ENCODE results near the gene KIAA1549. TPM values are rescaled to one million over a fixed set of nuclear protein-coding genes. Genes with fewer than 3 reads are reported as not detected.

The KIAA1549 gene
- total RNA-seq, 4 donors from 2014 or later: 0.83 to 2.1 (median 1.5) TPM

DNA sequence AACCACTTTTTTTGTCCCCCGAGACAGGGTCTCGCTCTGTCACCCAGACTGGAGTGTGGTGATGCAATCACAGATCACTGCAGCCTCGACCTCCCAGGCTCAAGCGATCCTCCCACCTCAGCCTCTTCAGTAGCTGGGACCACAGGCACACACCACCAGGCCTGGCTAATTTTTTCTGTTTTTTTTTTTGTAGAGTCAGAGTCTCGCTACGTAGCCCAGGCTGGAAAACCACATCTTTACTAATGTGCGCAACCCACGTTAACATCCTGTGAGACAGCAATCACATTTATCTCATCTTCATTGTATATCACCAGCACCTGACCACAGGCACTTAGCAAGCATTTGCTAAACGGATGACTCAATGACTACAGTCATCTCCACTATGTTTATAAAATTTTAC lies 105.4 kb downstream of the KIAA1549 start:
- 79% methylated on average over 9 of the region's 9 CpGs for WGBS
- peaks cover 1% of the 10 kb centered on the region for H3K4me1 ChIP-seq

DNA sequence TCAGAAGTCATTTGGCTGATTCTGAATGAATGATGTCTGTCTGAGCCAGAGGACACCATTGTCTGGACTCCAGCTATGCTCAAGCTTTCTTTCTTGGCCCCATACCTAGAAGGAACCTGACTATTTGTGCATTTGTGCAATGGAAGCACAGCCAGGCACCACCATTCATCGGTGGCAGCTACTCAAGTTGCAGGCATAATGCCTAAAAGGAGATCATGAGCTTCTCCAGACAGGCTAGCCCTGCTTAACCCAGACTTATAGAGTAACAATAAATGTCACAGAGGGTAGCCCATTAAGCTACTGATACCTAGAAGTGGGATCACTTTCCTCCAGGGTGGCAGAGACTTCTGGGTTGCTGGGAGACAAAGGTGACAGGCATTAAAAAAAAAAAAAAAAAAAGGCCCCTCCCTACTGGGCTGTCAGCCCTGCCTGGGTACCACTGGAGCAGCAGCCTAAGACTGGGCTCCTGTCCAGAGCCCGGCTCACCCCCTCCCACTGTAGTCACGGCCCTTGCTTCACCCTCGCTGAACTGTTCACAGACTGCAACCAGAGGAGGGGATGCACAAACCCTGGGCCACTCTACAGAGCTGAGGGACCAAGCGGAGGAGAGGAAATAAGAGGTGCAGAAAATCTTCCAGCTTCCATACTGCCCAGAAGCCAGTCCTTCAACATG lies 107.8 kb downstream of the KIAA1549 start:
- no peak overlapping the region for H3K27ac ChIP-seq
- H3K9me3 ChIP-seq: no peaks in the 10 kb centered on the region
- DNase-seq (ENCODE audit: low spot score in 2 of 2): no peak
- H3K4me1 ChIP-seq: no peaks in the 10 kb centered on the region
- 65% methylated on average over 5 of the region's 5 CpGs for WGBS
- no peaks in the 10 kb centered on the region for H3K27me3 ChIP-seq
- peaks cover 12% of the 10 kb centered on the region for H3K36me3 ChIP-seq
- no peak overlapping the region for H3K4me3 ChIP-seq
- TF ChIP-seq, protein P1, sequence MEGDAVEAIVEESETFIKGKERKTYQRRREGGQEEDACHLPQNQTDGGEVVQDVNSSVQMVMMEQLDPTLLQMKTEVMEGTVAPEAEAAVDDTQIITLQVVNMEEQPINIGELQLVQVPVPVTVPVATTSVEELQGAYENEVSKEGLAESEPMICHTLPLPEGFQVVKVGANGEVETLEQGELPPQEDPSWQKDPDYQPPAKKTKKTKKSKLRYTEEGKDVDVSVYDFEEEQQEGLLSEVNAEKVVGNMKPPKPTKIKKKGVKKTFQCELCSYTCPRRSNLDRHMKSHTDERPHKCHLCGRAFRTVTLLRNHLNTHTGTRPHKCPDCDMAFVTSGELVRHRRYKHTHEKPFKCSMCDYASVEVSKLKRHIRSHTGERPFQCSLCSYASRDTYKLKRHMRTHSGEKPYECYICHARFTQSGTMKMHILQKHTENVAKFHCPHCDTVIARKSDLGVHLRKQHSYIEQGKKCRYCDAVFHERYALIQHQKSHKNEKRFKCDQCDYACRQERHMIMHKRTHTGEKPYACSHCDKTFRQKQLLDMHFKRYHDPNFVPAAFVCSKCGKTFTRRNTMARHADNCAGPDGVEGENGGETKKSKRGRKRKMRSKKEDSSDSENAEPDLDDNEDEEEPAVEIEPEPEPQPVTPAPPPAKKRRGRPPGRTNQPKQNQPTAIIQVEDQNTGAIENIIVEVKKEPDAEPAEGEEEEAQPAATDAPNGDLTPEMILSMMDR (IDR thresholded peaks at IDR 0.05): no peak
- no peak for TF ChIP-seq POLR2A (IDR thresholded peaks at IDR 0.05)
- no peak for TF ChIP-seq EP300 (IDR thresholded peaks at IDR 0.05)
- TF ChIP-seq POLR2AphosphoS5 (IDR thresholded peaks at IDR 0.05): no peak

More for the DNA sequence above, 105.4 kb downstream of the KIAA1549 start:
- Histone ChIP-seq H3K9me3 (no peaks in the 10 kb centered on the region), H3K4me3 (no peak overlapping the region), H3K36me3 (peaks cover 4% of the 10 kb centered on the region), H3K27me3 (no peaks in the 10 kb centered on the region), H3K27ac (no peak overlapping the region)
- TF ChIP-seq POLR2AphosphoS5 (IDR thresholded peaks at IDR 0.05): no peak
- no peak for TF ChIP-seq POLR2A (IDR thresholded peaks at IDR 0.05)
- TF ChIP-seq EP300 (IDR thresholded peaks at IDR 0.05): no peak
- TF ChIP-seq, protein P1 (IDR thresholded peaks at IDR 0.05): no peak
- DNase-seq (ENCODE audit: low spot score in 2 of 2): no peak

DNA sequence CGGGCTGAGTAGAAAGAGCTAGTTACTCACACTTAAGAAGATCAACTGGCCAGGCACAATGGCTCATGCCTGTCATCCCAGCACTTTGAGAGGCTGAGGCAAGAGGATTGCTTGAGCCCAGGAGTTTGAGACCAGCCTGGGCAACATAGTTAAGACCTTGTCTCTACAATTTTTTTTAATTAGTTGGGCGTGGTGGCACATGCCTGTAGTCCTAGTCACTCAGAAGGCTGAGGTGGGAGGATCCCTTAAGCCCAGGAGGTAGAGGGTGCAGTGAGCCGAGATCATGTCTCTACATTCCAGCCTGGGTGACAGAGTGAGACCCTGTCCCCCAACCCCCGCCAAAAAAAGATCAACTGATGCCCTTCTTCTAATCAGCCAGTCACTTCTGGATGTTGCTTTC lies 108.6 kb downstream of the KIAA1549 start:
- DNase-seq (ENCODE audit: low spot score in 2 of 2): no peak
- Histone ChIP-seq H3K27me3 (no peaks in the 10 kb centered on the region), H3K27ac (no peak overlapping the region), H3K36me3 (peaks cover 17% of the 10 kb centered on the region), H3K4me1 (no peaks in the 10 kb centered on the region), H3K4me3 (no peak overlapping the region), H3K9me3 (no peaks in the 10 kb centered on the region)
- TF ChIP-seq, protein P1 (IDR thresholded peaks at IDR 0.05): no peak
- TF ChIP-seq POLR2A (IDR thresholded peaks at IDR 0.05): no peak
- TF ChIP-seq EP300 (IDR thresholded peaks at IDR 0.05): no peak
- no peak for TF ChIP-seq POLR2AphosphoS5 (IDR thresholded peaks at IDR 0.05)
- WGBS: 78% methylated on average over 4 of the region's 4 CpGs

DNA sequence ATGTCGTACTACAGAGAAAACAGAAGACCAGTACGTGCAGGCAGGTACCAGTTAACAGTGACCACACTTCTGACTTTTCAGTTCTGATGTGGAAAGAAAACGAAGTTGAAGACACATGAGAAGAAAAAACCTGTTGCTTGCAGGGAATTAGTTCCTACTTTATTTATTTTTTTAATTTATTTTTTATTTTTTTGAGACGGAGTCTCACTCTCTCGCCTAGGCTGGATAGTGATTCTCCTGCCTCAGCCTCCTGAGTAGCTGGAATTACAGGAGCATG lies 109.4 kb downstream of the KIAA1549 start:
- no peaks in the 10 kb centered on the region for H3K27me3 ChIP-seq
- no peak for DNase-seq (ENCODE audit: low spot score in 2 of 2)
- H3K4me1 ChIP-seq: no peaks in the 10 kb centered on the region
- no peaks in the 10 kb centered on the region for H3K9me3 ChIP-seq
- 93% methylated on average over 5 of the region's 5 CpGs for WGBS
- H3K36me3 ChIP-seq: peaks cover 18% of the 10 kb centered on the region
- TF ChIP-seq POLR2AphosphoS5 (IDR thresholded peaks at IDR 0.05) (no peak), POLR2A (IDR thresholded peaks at IDR 0.05) (no peak), EP300 (IDR thresholded peaks at IDR 0.05) (no peak)
- TF ChIP-seq, protein P1 (IDR thresholded peaks at IDR 0.05): no peak
- H3K27ac ChIP-seq: no peak overlapping the region
- H3K4me3 ChIP-seq: no peak overlapping the region

DNA sequence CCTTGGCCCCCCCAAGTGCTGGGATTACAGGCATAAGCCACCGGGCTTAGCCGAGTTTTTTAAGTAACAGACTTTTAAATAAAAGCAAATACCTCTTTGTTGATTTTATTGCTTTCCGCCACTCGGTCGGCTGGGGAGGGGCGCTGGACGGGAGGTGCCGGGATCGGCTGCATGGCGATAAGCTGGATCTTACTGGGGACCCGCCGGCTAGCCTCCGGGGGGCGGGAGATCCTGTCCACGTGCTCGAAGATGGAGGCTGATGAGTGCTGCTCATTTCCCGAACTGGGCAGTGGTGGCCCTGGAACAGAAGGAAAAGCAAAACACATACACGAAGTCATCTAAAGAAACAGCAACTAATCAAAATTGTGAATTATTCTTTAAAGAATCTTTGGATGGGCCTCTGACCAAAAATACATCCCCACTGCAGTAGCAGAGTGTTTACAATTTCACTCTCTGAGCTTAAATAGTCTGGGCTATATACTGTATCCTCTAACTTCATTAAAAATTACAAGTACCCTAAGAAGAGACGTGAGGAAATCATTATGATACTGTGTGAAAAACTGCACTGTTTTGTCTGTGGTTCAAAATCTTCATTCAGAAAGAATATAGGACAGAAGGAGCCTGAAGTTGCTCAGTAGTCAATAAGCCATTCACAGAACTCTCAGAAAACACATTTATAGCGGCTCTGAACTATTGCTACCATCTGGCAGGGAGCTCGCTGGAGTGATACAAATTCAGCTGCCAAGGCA lies 110.0 kb downstream of the KIAA1549 start:
- H3K9me3 ChIP-seq: no peaks in the 10 kb centered on the region
- H3K36me3 ChIP-seq: peaks cover 18% of the 10 kb centered on the region
- TF ChIP-seq POLR2A (IDR thresholded peaks at IDR 0.05) (no peak), EP300 (IDR thresholded peaks at IDR 0.05) (no peak), POLR2AphosphoS5 (IDR thresholded peaks at IDR 0.05) (no peak)
- TF ChIP-seq, protein P1 (IDR thresholded peaks at IDR 0.05): no peak
- H3K27me3 ChIP-seq: no peaks in the 10 kb centered on the region
- H3K4me3 ChIP-seq: no peak overlapping the region
- H3K4me1 ChIP-seq: no peaks in the 10 kb centered on the region
- WGBS: 98% methylated on average over 21 of the region's 21 CpGs
- no peak for DNase-seq (ENCODE audit: low spot score in 2 of 2)
- no peak overlapping the region for H3K27ac ChIP-seq

All from suprapubic skin (tissue), 4 donors.